Activated naive CD4-positive, alpha-beta T cell treated with anti-CD3 and anti-CD28 coated beads, Interleukin-2, amount 50 U/mL, for 16 hours (primary cell): ENCODE measurements around the gene CBFA2T2.
"Not testable (repeated sequence)": the region's sequence is repeated elsewhere in the genome, so short reads cannot be mapped to it uniquely, and the experiment has no call there.

Experiments
- DNase-seq: peaks from one replicate; pipeline ENCODE4 v3.0.0-alpha.2; 2020

CBFA2T2 gene

DNA sequence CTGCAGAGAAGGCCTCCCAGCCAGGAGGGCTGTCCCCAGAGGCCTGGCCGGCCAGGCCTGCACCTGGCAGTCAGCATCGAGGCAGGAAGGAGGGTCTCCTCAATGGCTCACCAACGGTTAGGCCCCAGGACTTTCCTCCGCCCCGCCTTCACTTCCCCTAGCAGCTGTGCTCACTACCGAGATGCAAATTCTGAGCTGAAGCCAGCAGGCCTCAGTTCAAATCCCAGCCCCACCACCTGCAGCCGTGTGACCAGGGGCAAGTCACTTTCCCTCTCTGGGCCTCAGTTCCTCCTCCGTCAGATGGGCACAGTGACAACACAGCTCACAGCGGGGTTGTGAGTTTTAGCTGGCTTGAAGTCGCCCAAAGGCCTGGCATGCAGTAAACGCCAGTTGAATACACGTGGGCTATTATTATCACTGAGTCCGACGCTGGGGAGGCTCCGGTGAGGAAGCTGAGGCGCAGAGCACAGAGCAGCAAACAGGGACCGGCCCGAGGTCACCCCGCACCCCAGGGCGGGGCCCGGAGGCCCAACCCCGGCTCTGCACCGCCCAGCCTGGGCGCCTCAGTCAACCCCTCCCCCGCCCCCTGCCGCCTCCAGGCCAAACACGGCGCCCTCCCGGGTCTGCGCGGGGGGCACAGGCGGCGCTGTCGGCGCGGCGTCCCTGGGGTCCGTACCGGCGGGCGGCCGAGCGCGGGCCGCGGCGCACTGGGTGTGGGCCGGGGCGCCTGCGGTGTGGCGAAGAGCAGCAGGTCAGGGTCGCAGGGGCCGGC lies 195.6 kb downstream of the CBFA2T2 start:
- peak; percentile 64 for DNase-seq

DNA sequence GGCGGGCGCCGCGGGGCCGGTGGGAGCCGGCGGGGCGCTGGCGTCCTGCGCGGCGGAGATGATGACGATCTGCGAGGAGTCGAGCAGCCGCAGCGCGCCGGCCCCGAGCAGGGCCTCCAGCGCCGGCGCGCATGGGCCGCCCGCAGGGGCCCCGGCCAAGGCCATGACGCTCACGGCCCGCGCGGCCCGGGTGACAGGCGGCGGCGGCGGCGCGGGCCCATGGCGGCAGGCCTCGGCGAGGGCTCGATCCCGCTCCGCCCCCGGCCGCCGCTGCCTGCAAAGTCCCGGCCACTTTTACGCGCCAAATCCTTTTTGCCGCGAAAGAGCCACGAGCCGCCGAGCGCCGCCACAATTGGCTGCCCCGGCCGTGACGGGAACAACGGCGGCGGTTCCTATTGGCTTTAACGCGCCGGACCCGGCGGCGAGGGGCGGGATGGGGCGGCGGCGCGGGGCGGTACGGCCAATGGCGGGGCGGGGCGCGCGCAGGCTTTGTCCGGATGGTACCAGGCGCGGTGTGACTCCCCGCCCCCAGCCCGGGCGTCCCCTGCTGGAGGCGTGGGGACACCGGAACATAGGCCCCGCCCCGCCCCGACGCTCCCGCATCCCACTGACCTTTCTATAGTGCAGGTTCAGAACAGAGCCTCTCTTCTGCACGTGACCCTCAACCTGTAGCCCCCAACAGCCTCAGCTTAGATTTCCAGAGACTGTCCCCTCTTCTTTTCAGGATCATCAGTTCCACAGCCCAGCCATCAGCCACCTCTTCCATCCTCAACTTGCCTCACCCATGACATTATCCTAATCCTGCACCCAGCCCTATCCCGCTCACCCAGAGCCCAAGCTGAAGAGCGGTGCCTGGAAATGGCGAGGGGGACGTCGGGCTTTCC lies 196.4 kb downstream of the CBFA2T2 start, which contains the start of gene E2F1:
Gene E2F1 (minus strand): TSS at position 286 of the 884 bp plus-strand sequence. CDS start 121 bp downstream, at position 165.
- peak; percentile 95 for DNase-seq

DNA sequence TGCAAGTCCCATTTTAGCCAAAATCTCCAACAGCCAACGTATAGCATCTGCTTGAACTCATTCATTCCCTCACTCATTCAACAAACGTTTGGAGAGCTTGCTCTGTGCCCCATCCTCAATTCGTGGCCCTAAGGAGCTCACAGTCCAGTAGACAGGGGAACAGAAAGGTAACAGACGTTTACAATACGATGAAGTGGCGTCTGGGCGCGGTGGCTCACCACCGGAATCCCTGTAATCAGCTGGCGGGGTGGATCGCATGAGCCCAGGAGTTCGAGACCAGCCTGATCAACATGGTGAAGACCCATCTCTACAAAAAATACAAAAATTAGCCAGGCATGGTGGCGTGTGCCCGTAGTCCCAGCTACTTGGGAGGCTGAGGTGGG lies 197.1 kb downstream of the CBFA2T2 start:
- DNase-seq = no peak

DNA sequence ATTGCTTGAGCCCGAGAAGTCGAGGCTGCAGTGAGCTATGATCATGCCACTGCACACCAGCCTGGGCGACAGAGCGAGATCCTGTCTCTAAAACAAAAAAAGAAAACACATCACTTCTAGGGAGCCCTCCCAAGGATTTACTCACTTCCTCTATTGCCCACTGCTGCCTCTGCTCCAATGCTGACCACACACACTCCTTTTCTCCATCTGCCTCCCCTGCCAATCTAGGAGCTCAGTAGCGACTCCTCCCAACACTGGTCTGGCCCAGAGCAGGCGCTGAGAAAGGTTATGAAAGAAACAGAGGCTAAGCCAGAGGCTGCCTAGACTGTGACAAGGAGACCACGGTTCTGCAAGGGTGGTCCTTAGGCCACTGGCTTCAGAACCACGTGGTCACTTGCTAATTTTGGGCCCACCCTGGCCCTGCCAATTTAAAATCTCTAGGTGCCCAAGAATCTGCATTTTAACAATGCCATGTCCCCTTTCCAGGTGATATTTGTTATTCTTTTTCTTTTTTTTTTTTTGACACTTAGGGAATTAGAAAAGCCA lies 197.5 kb downstream of the CBFA2T2 start:
- no peak for DNase-seq

DNA sequence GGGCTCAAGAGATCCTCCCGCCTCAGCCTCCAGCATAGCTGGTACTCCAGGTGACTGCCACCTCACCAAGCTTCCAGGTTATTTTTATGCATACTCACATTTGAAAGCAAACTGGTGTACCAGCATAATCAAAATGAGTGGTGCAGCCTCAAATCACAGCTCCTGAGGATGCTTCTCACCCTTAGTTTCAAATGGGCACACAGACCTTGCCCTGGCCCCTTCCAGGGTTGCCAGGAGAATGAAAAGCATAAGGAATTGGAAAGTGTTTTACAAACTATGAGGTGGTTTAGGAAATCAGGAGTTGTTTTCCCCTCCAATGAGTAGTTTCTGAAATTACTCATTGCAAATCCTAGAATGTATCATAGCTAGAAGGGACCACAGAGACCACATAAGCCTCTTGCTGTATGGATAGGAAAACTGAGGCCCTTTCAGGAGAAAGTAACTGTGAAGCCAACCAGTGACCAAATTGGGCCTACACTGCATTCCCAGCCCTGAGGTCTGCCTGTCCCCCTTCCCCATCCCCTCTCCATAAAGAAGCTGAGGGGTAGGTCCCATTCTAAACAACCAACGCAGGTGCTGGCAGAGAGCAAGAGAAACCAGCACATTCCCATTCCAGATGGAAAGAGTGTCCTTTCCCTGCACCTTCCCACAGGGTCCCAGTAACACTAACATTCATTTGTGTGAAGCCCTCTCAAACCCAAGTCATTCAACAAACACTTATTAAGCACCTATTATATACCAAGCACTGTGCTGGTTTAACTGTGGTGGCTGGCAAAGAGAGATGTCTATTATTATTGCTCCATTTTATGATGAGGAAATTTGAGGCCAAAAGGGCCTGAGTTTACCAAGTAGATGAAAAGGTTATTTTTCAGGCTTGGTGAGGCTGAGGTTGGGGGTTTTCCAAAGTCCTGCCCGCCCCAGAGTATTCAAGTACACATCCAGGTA lies 198.4 kb downstream of the CBFA2T2 start:
- no peak for DNase-seq

DNA sequence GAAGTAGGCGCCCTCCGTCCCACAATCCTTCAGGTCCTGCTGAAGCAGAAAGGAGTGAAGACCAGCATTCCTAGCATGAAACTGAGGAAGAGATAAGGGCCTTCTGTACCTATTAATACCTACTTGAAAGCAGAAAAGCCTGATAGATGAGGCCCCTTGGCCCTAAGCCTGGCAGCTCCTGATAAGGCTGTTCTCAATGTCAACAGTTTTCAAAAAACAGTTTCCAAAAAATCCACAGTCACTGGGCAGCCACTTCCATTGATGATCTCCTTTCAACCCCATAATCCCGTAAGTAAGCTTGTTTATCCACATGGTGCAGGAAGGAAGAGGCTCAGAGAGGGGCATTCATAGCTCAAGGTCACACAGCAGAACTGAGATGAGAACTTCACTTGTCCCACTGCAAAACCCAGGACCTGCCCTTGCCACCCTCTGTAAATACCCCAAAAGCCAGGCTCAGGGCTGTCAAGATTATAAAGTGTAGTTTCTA lies 199.1 kb downstream of the CBFA2T2 start:
- no peak for DNase-seq

DNA sequence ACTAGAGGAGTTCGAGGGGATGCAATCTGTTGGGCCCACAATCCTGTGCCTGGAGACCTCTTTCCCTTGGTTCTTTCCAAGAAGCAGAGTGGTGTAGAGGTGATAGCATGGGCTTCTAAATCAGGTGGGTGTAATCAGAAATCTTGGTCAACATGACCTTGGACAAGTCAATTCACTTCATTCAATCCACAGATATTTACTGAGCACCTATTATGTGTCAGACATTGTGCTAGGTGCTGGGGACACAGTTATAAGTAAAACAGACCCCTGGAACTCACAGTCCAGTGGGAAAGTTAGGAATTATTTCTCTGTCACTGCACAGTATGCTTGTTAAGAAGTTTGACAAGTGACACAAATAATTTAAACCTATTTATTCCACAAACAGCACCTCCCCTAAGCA lies 199.6 kb downstream of the CBFA2T2 start:
- no peak for DNase-seq

DNA sequence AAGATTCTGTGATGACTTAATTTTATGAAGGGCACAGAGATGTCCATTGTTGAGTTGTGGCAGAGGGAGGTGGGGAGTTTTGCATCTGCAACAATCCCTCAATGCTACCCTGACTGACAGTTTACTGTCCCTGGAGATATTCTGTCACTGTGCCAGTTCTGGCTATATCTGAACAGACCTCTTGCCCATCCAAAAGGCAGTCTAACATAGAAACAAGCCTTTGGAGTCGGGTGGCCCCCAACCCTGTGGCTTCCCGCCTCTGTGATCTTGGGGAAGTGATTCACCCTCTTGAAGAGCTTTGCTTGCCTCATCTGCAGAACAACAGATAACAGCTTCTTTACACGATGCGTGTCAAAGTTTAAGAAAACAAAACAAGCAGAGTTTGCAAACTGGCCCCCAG lies 200.1 kb downstream of the CBFA2T2 start:
- peak; percentile 50 for DNase-seq

DNA sequence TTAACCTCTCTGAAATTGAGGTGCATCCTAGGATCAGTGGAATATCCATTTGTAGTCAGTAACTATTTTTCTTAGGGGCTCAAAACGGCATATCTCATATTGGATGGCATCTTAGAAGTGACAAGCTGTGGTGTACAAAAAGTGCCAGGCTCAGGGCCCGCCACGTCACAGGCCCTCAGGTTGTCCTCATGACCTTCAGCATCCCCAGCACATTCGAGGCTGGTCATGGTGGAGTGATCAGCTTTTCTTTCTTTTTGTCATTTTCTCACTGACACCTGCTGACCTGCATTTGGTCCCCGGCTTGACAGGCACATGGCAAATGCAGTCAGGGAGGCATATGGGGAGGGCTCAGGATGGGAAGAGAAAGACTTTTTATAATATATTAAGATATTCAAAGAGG lies 203.4 kb downstream of the CBFA2T2 start:
- DNase-seq = no peak

DNA sequence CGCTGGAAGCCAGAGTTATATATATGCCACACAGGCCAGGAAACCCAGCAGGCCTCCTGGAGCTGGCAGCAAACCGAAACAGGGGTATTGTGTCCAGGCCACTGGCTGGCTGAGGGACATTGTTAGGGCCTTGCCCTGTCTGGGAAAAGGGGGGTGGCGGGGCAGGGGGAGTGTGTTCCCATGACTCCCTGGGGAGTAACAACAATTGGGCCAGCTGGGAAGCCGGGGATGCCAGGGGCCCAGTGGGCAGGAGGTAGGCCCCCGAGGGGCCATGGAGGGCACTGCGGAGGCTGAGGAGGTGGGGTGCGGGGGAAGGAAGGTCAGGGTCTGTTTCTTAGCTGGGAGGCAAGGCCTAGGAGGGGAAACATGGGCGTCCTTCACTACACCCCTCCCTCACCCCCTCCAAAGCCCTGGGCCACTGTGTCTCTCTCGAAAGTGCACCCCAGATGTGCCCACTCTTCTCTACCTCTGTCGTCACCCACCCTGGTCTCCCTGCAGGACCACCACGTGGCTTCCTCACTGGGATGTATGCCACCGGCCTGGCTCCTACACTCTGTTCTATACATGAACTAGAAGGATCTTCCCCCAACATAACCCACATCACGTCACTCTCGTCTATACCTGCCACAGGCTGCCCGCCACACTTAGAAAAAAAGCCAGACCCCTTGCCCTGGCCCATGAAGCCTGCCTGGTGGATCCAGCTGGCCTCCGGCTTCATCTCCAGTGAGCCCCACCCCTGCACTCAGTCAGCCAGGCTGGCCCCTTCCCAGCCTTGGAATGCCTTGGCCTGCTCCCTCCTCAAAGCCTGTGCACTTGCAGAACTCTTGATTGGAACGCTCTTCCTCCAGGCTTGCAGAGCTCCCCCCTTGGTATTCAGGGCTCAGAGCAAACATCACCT lies 204.1 kb downstream of the CBFA2T2 start:
- DNase-seq = no peak

DNA sequence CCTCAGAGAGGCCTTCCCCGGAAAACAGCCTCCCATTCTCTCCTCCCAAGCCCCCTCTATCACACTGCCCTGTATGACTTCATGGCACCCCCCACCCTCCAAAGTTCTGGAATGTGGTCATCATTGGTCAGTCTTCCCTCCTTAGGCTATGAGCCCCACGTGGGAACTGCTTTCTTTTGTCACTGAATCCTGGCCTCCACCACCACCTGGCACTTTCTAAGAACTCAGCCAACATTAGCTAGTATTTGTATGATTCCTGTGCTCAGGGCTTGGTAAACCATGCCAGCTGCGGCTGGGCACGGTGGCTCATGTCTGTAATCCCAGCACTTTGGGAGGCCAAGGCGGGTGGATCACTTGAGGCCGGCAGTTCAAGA lies 204.7 kb downstream of the CBFA2T2 start:
- no peak for DNase-seq

DNA sequence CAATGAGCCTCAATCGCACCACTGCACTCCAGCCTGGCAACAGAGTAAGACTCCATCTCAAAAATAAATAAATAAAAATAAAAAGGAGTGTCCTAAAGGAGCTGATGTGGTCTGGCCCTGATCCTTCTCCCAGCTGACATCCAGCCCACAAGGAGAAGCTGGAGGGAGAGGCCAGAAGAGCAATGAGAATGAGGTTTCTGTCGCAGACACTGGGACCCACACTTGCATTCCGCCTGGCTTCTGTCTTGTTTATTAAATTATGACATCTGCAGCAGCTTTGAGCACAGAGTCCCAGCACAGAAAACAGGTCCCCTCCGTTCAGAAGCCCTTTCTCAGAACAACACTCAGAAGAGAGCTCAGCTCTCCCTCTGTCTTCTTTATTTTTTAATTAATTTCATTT lies 206.6 kb downstream of the CBFA2T2 start:
- no peak for DNase-seq

DNA sequence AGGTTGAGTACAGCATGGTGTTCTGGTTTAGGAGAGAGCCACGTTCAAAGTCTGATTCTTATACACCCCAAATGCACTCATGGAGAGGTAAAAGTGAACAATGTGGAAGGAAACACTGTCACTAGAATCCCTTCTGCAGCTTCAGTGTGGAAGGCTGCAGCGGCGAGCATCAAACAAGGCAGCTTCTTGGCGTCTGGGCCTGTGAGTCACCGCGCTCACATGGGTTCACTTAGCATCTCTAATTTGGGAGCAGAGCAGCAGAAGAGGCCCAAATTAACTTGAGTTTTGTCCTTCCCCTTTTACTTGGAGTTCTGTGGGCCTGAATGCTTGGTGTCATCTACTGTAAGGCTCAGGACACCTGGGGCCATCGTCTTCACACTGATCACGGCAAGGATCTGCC lies 207.2 kb downstream of the CBFA2T2 start:
- DNase-seq = no peak

DNA sequence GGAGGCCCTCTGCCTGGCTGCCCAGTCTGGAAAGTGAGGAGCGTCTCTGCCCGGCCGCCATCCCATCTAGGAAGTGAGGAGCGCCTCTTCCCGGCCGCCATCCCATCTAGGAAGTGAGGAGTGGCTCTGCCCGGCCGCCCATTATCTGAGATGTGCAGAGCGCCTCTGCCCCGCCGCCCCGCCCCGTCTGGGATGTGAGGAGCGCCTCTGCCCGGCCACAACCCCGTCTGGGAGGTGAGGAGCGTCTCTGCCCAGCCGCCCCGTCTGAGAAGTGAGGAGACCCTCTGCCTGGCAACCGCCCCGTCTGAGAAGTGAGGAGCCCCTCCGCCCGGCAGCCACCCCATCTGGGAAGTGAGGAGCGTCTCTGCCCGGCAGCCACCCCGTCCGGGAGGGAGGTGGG lies 209.1 kb downstream of the CBFA2T2 start:
- not testable (repeated sequence) for DNase-seq
